Left lung (tissue), 14 donors: ENCODE data around the gene TMSB4X. TPM values are rescaled to one million over a fixed set of nuclear protein-coding genes. Genes with fewer than 3 reads are reported as not detected.
A peak's percentile ranks its signal among the peaks of the same experiment; 100 is the strongest.

Experiments used
- ATAC-seq: fragments of 200-7000 bp; cut with Tn5 transposase; one replicate; pipeline ENCODE4 v1.9.1; 2020; ENCODE audit warnings: moderate library complexity
- DNase-seq, 4 donors: peaks; one replicate each; pipeline ENCODE4 v3.0.0-alpha.2; 2013 to 2020
- H3K27ac ChIP-seq, 2 donors: fragments of 200-600 bp; sonication (generic) in 1 of 2; one replicate each; pipeline versions ENCODE4 v1.5.0 to v1.8.0; 2020 to 2021
- H3K27me3 ChIP-seq, 2 donors: fragments of 200-600 bp; sonication (generic) in 1 of 2; one replicate each; pipeline versions ENCODE4 v1.5.0 to v1.8.0; 2020 to 2021
- H3K36me3 ChIP-seq, 2 donors: fragments of 200-600 bp; sonication (generic) in 1 of 2; one replicate each; pipeline versions ENCODE4 v1.5.0 to v1.8.0; 2020 to 2021
- H3K4me1 ChIP-seq, 2 donors: fragments of 200-600 bp; one replicate each; pipeline ENCODE4 v1.8.0; 2021
- H3K4me3 ChIP-seq, 2 donors: fragments of 200-600 bp; sonication (generic) in 1 of 2; one replicate each; pipeline versions ENCODE4 v1.5.0 to v1.8.0; 2020 to 2021; ENCODE audit warnings: mild to moderate bottlenecking in 1 of 2
- H3K9me3 ChIP-seq, 2 donors: fragments of 200-600 bp; sonication (generic) in 1 of 2; one replicate each; pipeline versions ENCODE4 v1.5.0 to v1.8.0; 2020 to 2021
- intact Hi-C, 2 donors: fragments of 100-400 bp; cut with DNase I; formaldehyde crosslinking; loops; one replicate each; pipeline versions ENCODE4 v1.11.2 to v1.14.2; 2022
- long read RNA-seq, 12 donors: library from polyadenylated mRNA in 2 of 12; unstranded in 2 of 12; transcript quantifications; one replicate each; pipeline ENCODE4 v2.0.0 and lab custom pipeline, GENCODE V29; 2019 to 2026
- polyA plus RNA-seq, 6 donors: library from polyadenylated mRNA; unstranded; fragments of 120-200 nt; gene quantifications; one replicate each; pipeline ENCODE4 v1.2.1, GENCODE V29; 2013; ENCODE audit not compliant: insufficient read length in 6 of 6
- total RNA-seq, 2 donors: library from RNA; stranded (reverse); fragmentation: NEBNext Ultra II Directional; extraction: Animal tissue kit (Norgen Biotek cat#: 25700); gene quantifications; one replicate each; pipeline ENCODE4 v1.2.1, GENCODE V29; 2021
- TF ChIP-seq, protein P1 (sequence below), 2 donors: fragments of 200-600 bp; sonication (generic) in 1 of 2; IDR thresholded peaks; one replicate each; pipeline versions ENCODE4 v1.5.0 to v1.8.0; 2021; ENCODE audit warnings: antibody characterized with exemption in 2 of 2
- donor health status: DM: no; HTN: yes; CAD: no.
- donor health status: DM: no; HTN: no; CAD: no.

The TMSB4X gene
- total RNA-seq: 1,000 to 10,000 TPM; 4,574 to 4,791 TPM
- 1,000 to 10,000 TPM; 3,301 to 3,721 (median 3,470) TPM for polyA plus RNA-seq
- long read RNA-seq, donor 1, transcript TMSB4X-203 (2 exons, 1,702 nt): minor isoform, 2,975 of 7,872 reads
- long read RNA-seq, donor 1, transcript TMSB4X-204 (3 exons, 628 nt): major isoform, 4,793 of 7,872 reads
- long read RNA-seq, donor 1, partial matches to known transcripts: 19 of 7,872 reads
- long read RNA-seq, donor 1, other reads (novel, unspliced or antisense): 84 of 7,872 reads
- long read RNA-seq, donor 2, transcript TMSB4X-203 (2 exons, 1,702 nt): minor isoform, 1,906 of 5,227 reads
- long read RNA-seq, donor 2, transcript TMSB4X-204 (3 exons, 628 nt): major isoform, 3,251 of 5,227 reads
- long read RNA-seq, donor 2, partial matches to known transcripts: 20 of 5,227 reads
- long read RNA-seq, donor 2, other reads (novel, unspliced or antisense): 49 of 5,227 reads
- long read RNA-seq, donor 3, transcript TMSB4X-204 (3 exons, 628 nt): major isoform, 3,030 of 4,548 reads
- long read RNA-seq, donor 3, transcript TMSB4X-203 (2 exons, 1,702 nt): minor isoform, 1,471 of 4,548 reads
- long read RNA-seq, donor 3, partial matches to known transcripts: 18 of 4,548 reads
- long read RNA-seq, donor 3, other reads (novel, unspliced or antisense): 26 of 4,548 reads
- long read RNA-seq, donor 4, transcript TMSB4X-204 (3 exons, 628 nt): major isoform, 4,272 of 4,325 reads
- long read RNA-seq, donor 4, transcript TMSB4X-203 (2 exons, 1,702 nt): minor isoform, 29 of 4,325 reads
- long read RNA-seq, donor 4, partial matches to known transcripts: 0 of 4,325 reads
- long read RNA-seq, donor 4, other reads (novel, unspliced or antisense): 24 of 4,325 reads
- long read RNA-seq, donor 5, transcript TMSB4X-203 (2 exons, 1,702 nt): minor isoform, 2,124 of 5,900 reads
- long read RNA-seq, donor 5, transcript TMSB4X-204 (3 exons, 628 nt): major isoform, 3,688 of 5,900 reads
- long read RNA-seq, donor 5, partial matches to known transcripts: 12 of 5,900 reads
- long read RNA-seq, donor 5, other reads (novel, unspliced or antisense): 76 of 5,900 reads
- long read RNA-seq, donor 6, transcript TMSB4X-204 (3 exons, 628 nt): major isoform, 3,732 of 6,295 reads
- long read RNA-seq, donor 6, transcript TMSB4X-203 (2 exons, 1,702 nt): minor isoform, 2,427 of 6,295 reads
- long read RNA-seq, donor 6, partial matches to known transcripts: 42 of 6,295 reads
- long read RNA-seq, donor 6, other reads (novel, unspliced or antisense): 90 of 6,295 reads
- long read RNA-seq, donor 7, transcript TMSB4X-203 (2 exons, 1,702 nt): minor isoform, 593 of 2,236 reads
- long read RNA-seq, donor 7, transcript TMSB4X-204 (3 exons, 628 nt): major isoform, 1,623 of 2,236 reads
- long read RNA-seq, donor 7, partial matches to known transcripts: 13 of 2,236 reads
- long read RNA-seq, donor 7, other reads (novel, unspliced or antisense): 5 of 2,236 reads
- long read RNA-seq, donor 8, transcript TMSB4X-203 (2 exons, 1,702 nt): minor isoform, 922 of 2,770 reads
- long read RNA-seq, donor 8, transcript TMSB4X-204 (3 exons, 628 nt): major isoform, 1,835 of 2,770 reads
- long read RNA-seq, donor 8, partial matches to known transcripts: 0 of 2,770 reads
- long read RNA-seq, donor 8, other reads (novel, unspliced or antisense): 13 of 2,770 reads
- long read RNA-seq, donor 9, transcript TMSB4X-203 (2 exons, 1,702 nt): major isoform, 9 of 19 reads
- long read RNA-seq, donor 9, transcript TMSB4X-204 (3 exons, 628 nt): minor isoform, 5 of 19 reads
- long read RNA-seq, donor 9, partial matches to known transcripts: 5 of 19 reads
- long read RNA-seq, donor 9, other reads (novel, unspliced or antisense): 0 of 19 reads
- long read RNA-seq, donor 10, transcript TMSB4X-204 (3 exons, 628 nt): major isoform, 921 of 926 reads
- long read RNA-seq, donor 10, partial matches to known transcripts: 1 of 926 reads
- long read RNA-seq, donor 10, other reads (novel, unspliced or antisense): 0 of 926 reads
- long read RNA-seq, donor 11, transcript TMSB4X-204 (3 exons, 628 nt): major isoform, 2,633 of 4,570 reads
- long read RNA-seq, donor 11, transcript TMSB4X-203 (2 exons, 1,702 nt): minor isoform, 1,869 of 4,570 reads
- long read RNA-seq, donor 11, partial matches to known transcripts: 10 of 4,570 reads
- long read RNA-seq, donor 11, other reads (novel, unspliced or antisense): 56 of 4,570 reads
- long read RNA-seq, donor 12, transcript TMSB4X-203 (2 exons, 1,702 nt): minor isoform, 1,565 of 4,055 reads
- long read RNA-seq, donor 12, transcript TMSB4X-204 (3 exons, 628 nt): major isoform, 2,456 of 4,055 reads
- long read RNA-seq, donor 12, partial matches to known transcripts: 11 of 4,055 reads
- long read RNA-seq, donor 12, other reads (novel, unspliced or antisense): 22 of 4,055 reads

DNA sequence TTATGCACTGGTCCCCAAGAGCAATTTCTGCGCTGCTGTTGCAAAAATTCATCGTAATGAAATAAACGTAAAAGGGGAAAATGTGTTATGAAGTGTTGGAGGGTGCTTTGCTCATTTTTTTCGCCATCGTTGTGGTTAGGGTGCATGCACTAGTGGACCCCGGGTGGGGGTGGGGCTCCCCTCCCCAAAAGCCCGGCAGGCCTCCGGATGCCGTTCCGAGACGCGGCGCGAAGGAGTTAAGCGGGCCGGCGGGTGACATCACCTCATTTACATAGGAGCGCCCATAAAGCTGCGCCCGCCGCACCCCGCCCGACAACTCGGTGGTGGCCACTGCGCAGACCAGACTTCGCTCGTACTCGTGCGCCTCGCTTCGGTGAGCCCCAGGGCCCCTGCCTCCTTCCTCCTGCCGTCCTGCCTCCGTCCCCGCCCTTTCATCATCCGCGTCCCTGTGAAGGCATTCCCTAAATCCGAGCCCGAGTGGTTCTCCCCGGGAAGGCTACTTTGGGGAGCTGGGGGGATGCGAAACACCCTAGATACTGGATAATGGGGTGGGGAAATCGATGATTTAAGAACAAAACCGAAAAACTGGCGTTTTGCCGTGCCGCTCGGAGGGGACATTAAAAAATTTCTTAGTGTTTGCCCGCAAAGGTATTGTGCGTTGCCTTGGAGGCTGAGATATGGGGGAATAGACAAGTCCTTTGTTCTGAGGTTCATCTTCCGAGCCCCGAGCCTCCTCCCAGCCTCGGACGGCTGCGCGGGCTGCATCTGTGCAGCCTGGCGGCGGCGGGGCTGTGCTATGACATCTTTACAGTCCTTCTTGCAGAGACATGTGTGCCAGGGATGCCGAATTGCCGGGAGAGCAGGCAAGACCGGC is at the start of gene TMSB4X:
Gene TMSB4X, plus strand, starts transcription at position 315 of the 874 bp plus-strand sequence.
- DNase-seq: peak; percentile 74 to 93 (median 89)
- Histone ChIP-seq H3K4me3 (peak within 1 kb of the TSS; percentile 48 to 63), H3K9me3 (no peaks in the 10 kb centered on the region), H3K36me3 (peaks cover 0 to 4% of the 10 kb centered on the region in 2 donors), H3K27ac (peak within 1 kb of the TSS; percentile 97 to 98), H3K27me3 (peaks cover 0 to 16% of the 10 kb centered on the region in 2 donors), H3K4me1 (peaks cover 0 to 32% of the 10 kb centered on the region in 2 donors)
- peak; percentile 81 for ATAC-seq
- intact Hi-C loops: loop anchor here in 1 of 2 donors (10.0 kb wide), 1 partner anchor 120 kb away; no protein-coding TSS in a partner anchor
- TF ChIP-seq, protein P1, sequence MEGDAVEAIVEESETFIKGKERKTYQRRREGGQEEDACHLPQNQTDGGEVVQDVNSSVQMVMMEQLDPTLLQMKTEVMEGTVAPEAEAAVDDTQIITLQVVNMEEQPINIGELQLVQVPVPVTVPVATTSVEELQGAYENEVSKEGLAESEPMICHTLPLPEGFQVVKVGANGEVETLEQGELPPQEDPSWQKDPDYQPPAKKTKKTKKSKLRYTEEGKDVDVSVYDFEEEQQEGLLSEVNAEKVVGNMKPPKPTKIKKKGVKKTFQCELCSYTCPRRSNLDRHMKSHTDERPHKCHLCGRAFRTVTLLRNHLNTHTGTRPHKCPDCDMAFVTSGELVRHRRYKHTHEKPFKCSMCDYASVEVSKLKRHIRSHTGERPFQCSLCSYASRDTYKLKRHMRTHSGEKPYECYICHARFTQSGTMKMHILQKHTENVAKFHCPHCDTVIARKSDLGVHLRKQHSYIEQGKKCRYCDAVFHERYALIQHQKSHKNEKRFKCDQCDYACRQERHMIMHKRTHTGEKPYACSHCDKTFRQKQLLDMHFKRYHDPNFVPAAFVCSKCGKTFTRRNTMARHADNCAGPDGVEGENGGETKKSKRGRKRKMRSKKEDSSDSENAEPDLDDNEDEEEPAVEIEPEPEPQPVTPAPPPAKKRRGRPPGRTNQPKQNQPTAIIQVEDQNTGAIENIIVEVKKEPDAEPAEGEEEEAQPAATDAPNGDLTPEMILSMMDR (IDR thresholded peaks at IDR 0.05): no peak

DNA sequence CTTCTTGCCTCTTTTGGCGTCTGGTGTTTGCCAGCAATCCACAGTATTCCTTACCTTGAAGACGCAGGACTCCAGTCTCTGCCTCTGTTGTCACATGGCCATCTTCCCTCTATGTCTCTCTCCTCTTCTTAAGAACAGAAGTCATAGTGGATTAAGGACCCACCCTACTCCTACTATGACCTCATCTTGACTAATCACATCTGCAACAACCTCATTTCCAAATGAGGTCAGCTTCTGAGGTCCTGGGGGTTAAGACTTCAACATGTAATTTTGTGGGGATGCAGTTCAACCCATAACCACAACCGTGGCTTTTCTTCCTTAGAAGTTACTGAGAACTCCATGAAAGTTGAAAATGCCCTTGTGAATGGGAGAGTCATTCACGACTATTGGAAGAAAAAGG is 45.2 kb upstream of the TMSB4X start:
- H3K27ac ChIP-seq: no peak overlapping the region
- TF ChIP-seq, protein P1 (IDR thresholded peaks at IDR 0.05): no peak

DNA sequence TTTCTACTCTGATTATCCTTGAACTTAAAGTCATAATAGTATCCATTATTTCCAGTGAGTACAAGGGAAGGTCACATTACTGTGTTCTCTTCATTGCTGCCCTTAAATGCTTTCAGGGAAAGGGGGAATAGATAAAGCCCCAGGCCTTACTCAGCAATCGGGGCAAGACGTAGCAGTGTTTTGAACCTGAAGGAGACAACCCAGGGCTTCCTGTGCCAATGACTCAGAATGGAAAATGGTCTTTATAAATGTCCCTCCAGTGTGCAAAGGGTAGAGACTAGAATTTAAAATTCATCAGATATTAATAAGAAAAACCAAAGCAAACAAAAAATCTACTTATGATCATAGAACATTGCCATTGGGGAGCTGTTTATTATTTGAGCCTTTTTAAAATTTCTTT is 44.8 kb upstream of the TMSB4X start:
- H3K9me3 ChIP-seq: no peaks in the 10 kb centered on the region
- no peaks in the 10 kb centered on the region for H3K4me1 ChIP-seq
- ATAC-seq: no peak
- DNase-seq: no peak
- H3K4me3 ChIP-seq: no peak overlapping the region
- TF ChIP-seq, protein P1 (IDR thresholded peaks at IDR 0.05): no peak
- peaks cover 0 to 5% of the 10 kb centered on the region in 2 donors for H3K27me3 ChIP-seq
- intact Hi-C loops: no loop called here
- no peaks in the 10 kb centered on the region for H3K36me3 ChIP-seq
- no peak overlapping the region for H3K27ac ChIP-seq

More for the DNA sequence above, 45.2 kb upstream of the TMSB4X start:
- DNase-seq: no peak
- Histone ChIP-seq H3K4me3 (no peak overlapping the region), H3K4me1 (no peaks in the 10 kb centered on the region), H3K9me3 (no peaks in the 10 kb centered on the region), H3K27me3 (peaks cover 0 to 5% of the 10 kb centered on the region in 2 donors), H3K36me3 (no peaks in the 10 kb centered on the region)
- no peak for ATAC-seq
- intact Hi-C loops: no loop called here
